HepG2 (cell line): ENCODE data around the gene CHRNB2. TPM values are rescaled to one million over a fixed set of nuclear protein-coding genes. Genes with fewer than 3 reads are reported as not detected.

Source experiments
- ATAC-seq: fragments of 200-7000 bp; cut with Tn5 transposase; 3 replicates; pipeline ENCODE4 v1.9.1; 2020; ENCODE audit warnings: mild to moderate bottlenecking, moderate library complexity
- BruUV-seq: library from RNA; stranded (reverse); fragments of 400-500 nt; replicated peaks from 2 replicates; lab custom pipeline; 2021; lab: Mats Ljungman, UMichigan
- CTCF ChIA-PET: fragments of 300-600 bp; formaldehyde crosslinking; extraction: SDS; loops from one replicate; lab custom pipeline; 2021; ENCODE audit warnings: low total read pairs, inconsistent platforms, low intra/inter-chr PET ratio; lab: Yijun Ruan, JAX
- POLR2A ChIA-PET: fragments of 350-600 bp; sonication (Branson Sonifier 250); formaldehyde crosslinking; loops from one replicate; lab custom pipeline; 2020; ENCODE audit warnings: antibody characterized with exemption, inconsistent platforms; lab: Yijun Ruan, JAX
- DNase-seq: peaks from one replicate; pipeline ENCODE4 v3.0.0-alpha.2; 2015; ENCODE audit warnings: low spot score
- FAIRE-seq: peaks from 3 replicates; lab custom pipeline; 2011; peaks lifted over from hg19 to GRCh38; lab: Jason Lieb, UNC
- H2AFZ ChIP-seq: one replicate; pipeline ENCODE4 v1.6.1; 2011; ENCODE audit warnings: low read length, inconsistent platforms
- H3K27ac ChIP-seq: fragments of 300-600 bp; 3 replicates; pipeline ENCODE4 v1.8.0; 2011; ENCODE audit warnings: mixed run types, mild to moderate bottlenecking, mixed read lengths, low read length, inconsistent platforms; ENCODE audit not compliant: insufficient read depth; ENCODE audit errors: extremely low read length
- H3K27me3 ChIP-seq, 2 experiments: fragments of 200-600 bp in 1 of 2; 2 replicates in 1 of 2; 3 replicates in 1 of 2; pipeline versions ENCODE4 v1.6.0 to v1.8.0; 2011; ENCODE audit warnings: low read length in 2 of 2, mild to moderate bottlenecking in 2 of 2, moderate library complexity in 2 of 2, inconsistent platforms in 1 of 2; ENCODE audit not compliant: insufficient read depth in 2 of 2, control insufficient read depth in 1 of 2
- H3K36me3 ChIP-seq, 2 experiments: fragments of 200-600 bp in 1 of 2; replicated peaks in 1 of 2; 2 replicates in 1 of 2; 3 replicates in 1 of 2; pipeline versions ENCODE4 v1.5.1 to v1.8.0; 2011; ENCODE audit warnings: low read length in 2 of 2, inconsistent platforms in 1 of 2; ENCODE audit not compliant: insufficient read depth in 2 of 2, control insufficient read depth in 1 of 2
- H3K4me1 ChIP-seq: 2 replicates; pipeline ENCODE4 v1.5.1; 2012; ENCODE audit warnings: low read length, inconsistent platforms; ENCODE audit not compliant: insufficient read depth
- H3K4me2 ChIP-seq: 2 replicates; pipeline ENCODE4 v1.6.0; 2011; ENCODE audit warnings: low read depth, low read length, inconsistent platforms
- H3K4me3 ChIP-seq, 3 experiments: fragments of 200-600 bp in 1 of 3; sonication (generic), shearing (Covaris generic) in 1 of 3; replicated peaks in 1 of 3; 2 replicates each; pipeline ENCODE4 v1.5.1; 2011 to 2016; ENCODE audit warnings: low read length in 3 of 3, inconsistent platforms in 2 of 3, low read depth in 2 of 3, mild to moderate bottlenecking in 2 of 3, control low read depth in 1 of 3, mixed read lengths in 1 of 3; ENCODE audit not compliant: insufficient read depth in 1 of 3
- H3K79me2 ChIP-seq: one replicate; pipeline ENCODE4 v1.6.1; 2011; ENCODE audit warnings: low read length, inconsistent platforms; ENCODE audit not compliant: insufficient read depth
- H3K9ac ChIP-seq: 2 replicates; pipeline ENCODE4 v1.6.0; 2011; ENCODE audit warnings: mild to moderate bottlenecking, low read depth, low read length, inconsistent platforms; ENCODE audit not compliant: insufficient read depth
- H3K9me3 ChIP-seq: 2 replicates; pipeline ENCODE4 v1.5.1; 2012; ENCODE audit warnings: mild to moderate bottlenecking, low read length
- H4K20me1 ChIP-seq: 2 replicates; pipeline ENCODE4 v1.6.0; 2011; ENCODE audit warnings: inconsistent platforms, mild to moderate bottlenecking, low read length, moderate library complexity; ENCODE audit not compliant: insufficient read depth
- DDIT3 ChIP-seq: sonication (generic); formaldehyde crosslinking; IDR thresholded peaks from 2 replicates; pipeline ENCODE4 v1.4.0; 2020; ENCODE audit warnings: mild to moderate bottlenecking, missing genetic modification reagents
- EEA1 ChIP-seq: sonication (generic); formaldehyde crosslinking; IDR thresholded peaks from 2 replicates; pipeline ENCODE4 v1.5.1; 2020; ENCODE audit warnings: mild to moderate bottlenecking, missing genetic modification reagents, borderline replicate concordance
- HDAC1 ChIP-seq: sonication (generic); formaldehyde crosslinking; IDR thresholded peaks from 2 replicates; pipeline ENCODE4 v1.5.1; 2020; ENCODE audit warnings: mild to moderate bottlenecking, missing genetic modification reagents
- JUNB ChIP-seq: sonication (generic); formaldehyde crosslinking; IDR thresholded peaks from 2 replicates; pipeline ENCODE4 v1.8.0; 2022; ENCODE audit warnings: missing genetic modification reagents, mild to moderate bottlenecking, borderline replicate concordance
- MEIS2 ChIP-seq: sonication (generic); formaldehyde crosslinking; IDR thresholded peaks from 2 replicates; pipeline ENCODE4 v1.9.0; 2021; ENCODE audit warnings: mild to moderate bottlenecking, missing genetic modification reagents
- NCOR1 ChIP-seq: fragments of 200-600 bp; sonication (generic); IDR thresholded peaks from 2 replicates; pipeline ENCODE4 v1.7.0; 2017; ENCODE audit warnings: antibody characterized with exemption, low read length, borderline replicate concordance
- PRDM10 ChIP-seq: sonication (generic); formaldehyde crosslinking; IDR thresholded peaks from 2 replicates; pipeline ENCODE4 v1.4.0; 2020; ENCODE audit warnings: low read depth, missing genetic modification reagents
- ZBTB14 ChIP-seq: sonication (generic); formaldehyde crosslinking; IDR thresholded peaks from 2 replicates; pipeline ENCODE4 v1.4.0; 2020; ENCODE audit warnings: missing genetic modification reagents
- ZBTB38 ChIP-seq: sonication (generic); formaldehyde crosslinking; IDR thresholded peaks from 2 replicates; pipeline ENCODE4 v1.5.1; 2020; ENCODE audit warnings: mild to moderate bottlenecking, missing genetic modification reagents
- ZBTB7B ChIP-seq: sonication (generic); formaldehyde crosslinking; IDR thresholded peaks from 2 replicates; pipeline ENCODE4 v1.4.0; 2020; ENCODE audit warnings: missing genetic modification reagents
- ZFX ChIP-seq: sonication (generic); formaldehyde crosslinking; IDR thresholded peaks from 2 replicates; pipeline ENCODE4 v1.4.0; 2020; ENCODE audit warnings: mild to moderate bottlenecking, low read depth, missing genetic modification reagents, moderate library complexity
- ZNF547 ChIP-seq: sonication (generic); formaldehyde crosslinking; IDR thresholded peaks from 2 replicates; pipeline ENCODE4 v1.5.1; 2020; ENCODE audit warnings: mild to moderate bottlenecking, missing genetic modification reagents
- ZNF572 ChIP-seq: sonication (generic); formaldehyde crosslinking; IDR thresholded peaks from 2 replicates; pipeline ENCODE4 v1.5.1; 2020; ENCODE audit warnings: mild to moderate bottlenecking, missing genetic modification reagents
- ZNF749 ChIP-seq: sonication (generic); formaldehyde crosslinking; IDR thresholded peaks from 2 replicates; pipeline ENCODE4 v1.8.0; 2022; ENCODE audit warnings: mild to moderate bottlenecking, missing genetic modification reagents, moderate library complexity, borderline replicate concordance
- ZSCAN9 ChIP-seq: IDR thresholded peaks from 2 replicates; pipeline ENCODE4 v1.6.1; 2016; ENCODE audit warnings: borderline replicate concordance
- WGBS: methylation state at CpG from one replicate; pipeline ENCODE4 v1.1.6; 2017; ENCODE audit warnings: low lambda C conversion rate; 5-methylcytosine and 5-hydroxymethylcytosine counted together
- in situ Hi-C: cut with HindIII; loops from 2 replicates; pipeline ENCODE4 v1.10.0; 2017; ENCODE audit warnings: low pct_unique_long_range_greater_than_20kb; ENCODE audit not compliant: extremely low pct_ligation_motif_present
- intact Hi-C: fragments of 100-400 bp; cut with micrococcal nuclease; formaldehyde crosslinking; loops from one replicate; pipeline ENCODE4 v1.10.0; 2022; ENCODE audit not compliant: unreplicated experiment
- polyA plus RNA-seq, 8 experiments: library from polyadenylated mRNA; depleted of rRNA in 3 of 8; stranded (reverse) in 7 of 8; unstranded in 1 of 8; fragments of >200 nt; fragmentation: Illumina TruSeq in 4 of 8; extraction: Trizol in 4 of 8; gene quantifications; 2 replicates each; pipeline versions ENCODE4 v1.2.1 to v1.2.3, GENCODE V29; 2011 to 2016; ENCODE audit warnings: low read depth in 4 of 8, missing spikeins in 1 of 8, mixed read lengths in 1 of 8; ENCODE audit not compliant: insufficient read depth in 1 of 8
- total RNA-seq, 5 experiments: library from RNA; depleted of rRNA; stranded (reverse); fragments of >200 nt; fragmentation: Illumina TruSeq; extraction: Trizol; gene quantifications; 2 replicates each; pipeline ENCODE4 v1.2.3, GENCODE V29; 2016; ENCODE audit warnings: low read depth in 1 of 5

The CHRNB2 gene
- total and polyA plus RNA-seq, 2 of the 13 experiments (the other 11 are each of a cell fraction or from before 2014, with no cell fraction given), result 0.03 to 0.07 TPM

GRCh38 chr1:154519591-154519991 lies 48.0 kb upstream of the CHRNB2 start:
- no peak for FAIRE-seq
- Histone ChIP-seq H3K9me3 (no peaks in the 10 kb centered on the region), H2AFZ (no peak overlapping the region), H4K20me1 (no peaks in the 10 kb centered on the region), H3K27ac (no peak overlapping the region), H3K4me2 (no peak overlapping the region), H3K4me3 (no peak overlapping the region), H3K4me1 (0 out of 2 replicates have a peak, but pooled peaks cover 8% of the 10 kb centered on the region), H3K36me3 (no peaks in the 10 kb centered on the region), H3K27me3 (peaks cover 1 to 16% of the 10 kb centered on the region in 2 experiments; a peak in 4 of 5 replicates), H3K9ac (no peak overlapping the region), H3K79me2 (no peaks in the 10 kb centered on the region)
- no peak for ATAC-seq
- ChIA-PET POLR2A (no interaction called here), CTCF (no interaction called here)
- DNase-seq, result no peak
- intact Hi-C loops (no loop called here), in situ Hi-C loops (no loop called here)
- no peak for TF ChIP-seq ZBTB38 (CRISPR knock-in tag)
- no peak for TF ChIP-seq PRDM10
- no peak for TF ChIP-seq ZNF547
- TF ChIP-seq DDIT3 (CRISPR knock-in tag), result no peak
- WGBS, result 55% methylated on average over 9 of the region's 9 CpGs
- no TSS peak for BruUV-seq

- intact Hi-C loops (no loop called here), in situ Hi-C loops (no loop called here)
- H3K4me3 ChIP-seq, result no peak overlapping the region
- H4K20me1 ChIP-seq, result no peaks in the 10 kb centered on the region
- H3K4me1 ChIP-seq, result 0 out of 2 replicates have a peak, but pooled peaks cover 8% of the 10 kb centered on the region
- ChIA-PET POLR2A (no interaction called here), CTCF (no interaction called here)
- H3K4me2 ChIP-seq, result no peak overlapping the region
- no peak overlapping the region for H3K9ac ChIP-seq
- H3K79me2 ChIP-seq, result no peaks in the 10 kb centered on the region
- ATAC-seq (no peak), FAIRE-seq (no peak), DNase-seq (no peak)
- BruUV-seq, result no TSS peak
- H3K9me3 ChIP-seq, result no peaks in the 10 kb centered on the region
- H3K36me3 ChIP-seq, result no peaks in the 10 kb centered on the region
- WGBS, result 34% methylated on average over 3 of the region's 3 CpGs
- no peak overlapping the region for H3K27ac ChIP-seq
- no peak overlapping the region for H2AFZ ChIP-seq
- H3K27me3 ChIP-seq, result peaks cover 1 to 16% of the 10 kb centered on the region in 2 experiments; a peak in 4 of 5 replicates
- TF ChIP-seq ZSCAN9 (no peak), ZNF572 (CRISPR knock-in tag) (no peak), ZBTB38 (CRISPR knock-in tag) (no peak), HDAC1 (CRISPR knock-in tag) (no peak), ZFX (CRISPR knock-in tag) (no peak), NCOR1 (no peak), JUNB (CRISPR knock-in tag) (no peak), ZNF749 (CRISPR knock-in tag) (no peak), ZBTB7B (CRISPR knock-in tag) (no peak), ZBTB14 (CRISPR knock-in tag) (no peak), MEIS2 (CRISPR knock-in tag) (no peak), EEA1 (no peak)
Measured at GRCh38 chr1:154520333-154520732, 47.2 kb upstream of the CHRNB2 start.
